Neural crest cell (in vitro differentiated cells): Measurements from ENCODE around the gene ANKRD55. TPM values are rescaled to one million over a fixed set of nuclear protein-coding genes. Genes with fewer than 3 reads are reported as not detected.

ENCODE experiments used
- DNase-seq: peaks from one replicate; pipeline ENCODE4 v3.0.0; 2021; ENCODE audit warnings: low read depth, mixed read lengths, low spot score
- H3K27ac Mint-ChIP-seq: one replicate; pipeline ENCODE4 v1.8.0; 2021; ENCODE audit warnings: mild to moderate bottlenecking, mixed read lengths; ENCODE audit not compliant: unreplicated experiment
- H3K27me3 Mint-ChIP-seq: 2 replicates; pipeline ENCODE4 v1.8.0; 2021; ENCODE audit warnings: low read depth, mild to moderate bottlenecking, mixed read lengths
- H3K36me3 Mint-ChIP-seq: 2 replicates; pipeline ENCODE4 v1.8.0; 2021; ENCODE audit warnings: low read depth, mild to moderate bottlenecking, mixed read lengths
- H3K4me1 Mint-ChIP-seq: 2 replicates; pipeline ENCODE4 v1.8.0; 2021; ENCODE audit warnings: mixed read lengths
- H3K4me3 Mint-ChIP-seq: one replicate; pipeline ENCODE4 v1.8.0; 2021; ENCODE audit warnings: mild to moderate bottlenecking, mixed read lengths
- H3K9me3 Mint-ChIP-seq: 2 replicates; pipeline ENCODE4 v1.8.0; 2021; ENCODE audit warnings: mixed read lengths
- CTCF ChIP-seq: fragments of 200-600 bp; sonication (generic); conservative IDR thresholded peaks from 2 replicates; pipeline ENCODE4 v1.5.0; 2021; ENCODE audit warnings: antibody characterized with exemption, mild to moderate bottlenecking
- total RNA-seq: library from RNA; stranded (reverse); gene quantifications from 2 replicates; pipeline ENCODE4 v1.2.1, GENCODE V29; 2021

ANKRD55 gene
- total RNA-seq, 1 donor from 2014 or later: 0.16 TPM

GRCh38 chr5:56059854-56060253 is 173.3 kb downstream of the ANKRD55 start:
- Mint-ChIP-seq H3K4me1 (peaks cover 11% of the 10 kb centered on the region), H3K9me3 (peaks cover 2% of the 10 kb centered on the region), H3K27ac (no peak overlapping the region), H3K36me3 (no peaks in the 10 kb centered on the region), H3K27me3 (no peaks in the 10 kb centered on the region), H3K4me3 (no peak overlapping the region)
- no peak for DNase-seq
- no peak for TF ChIP-seq CTCF

GRCh38 chr5:56056875-56057274 is 176.3 kb downstream of the ANKRD55 start:
- TF ChIP-seq CTCF: no peak
- no peak overlapping the region for H3K4me3 Mint-ChIP-seq
- H3K27me3 Mint-ChIP-seq: no peaks in the 10 kb centered on the region
- H3K36me3 Mint-ChIP-seq: peaks cover 5% of the 10 kb centered on the region
- no peak overlapping the region for H3K27ac Mint-ChIP-seq
- peaks cover 7% of the 10 kb centered on the region for H3K9me3 Mint-ChIP-seq
- DNase-seq: no peak
- peaks cover 11% of the 10 kb centered on the region for H3K4me1 Mint-ChIP-seq

DNA sequence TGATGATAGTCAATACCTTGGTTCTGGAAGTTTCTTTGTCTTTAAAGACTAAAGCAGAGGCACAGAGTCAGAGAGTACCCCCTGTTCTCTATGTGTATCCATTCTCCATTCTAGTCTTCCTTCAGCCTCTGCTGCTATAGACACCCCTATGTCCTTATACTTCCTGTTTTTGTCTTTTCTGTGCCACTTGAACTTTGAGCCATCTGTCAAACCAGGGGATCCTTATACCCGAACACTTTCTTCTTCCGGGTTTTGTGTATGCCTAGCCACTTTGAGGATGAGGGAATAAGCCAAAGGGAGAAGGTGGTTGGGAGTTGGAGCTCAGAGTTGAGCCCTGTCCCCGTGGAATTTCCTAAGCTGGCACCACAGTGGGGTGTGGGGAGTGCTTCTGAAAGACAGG is 177.3 kb downstream of the ANKRD55 start:
- Mint-ChIP-seq H3K36me3 (peaks cover 5% of the 10 kb centered on the region), H3K9me3 (peaks cover 7% of the 10 kb centered on the region), H3K27me3 (no peaks in the 10 kb centered on the region), H3K27ac (no peak overlapping the region), H3K4me3 (no peak overlapping the region), H3K4me1 (peaks cover 14% of the 10 kb centered on the region)
- TF ChIP-seq CTCF: no peak
- no peak for DNase-seq

DNA sequence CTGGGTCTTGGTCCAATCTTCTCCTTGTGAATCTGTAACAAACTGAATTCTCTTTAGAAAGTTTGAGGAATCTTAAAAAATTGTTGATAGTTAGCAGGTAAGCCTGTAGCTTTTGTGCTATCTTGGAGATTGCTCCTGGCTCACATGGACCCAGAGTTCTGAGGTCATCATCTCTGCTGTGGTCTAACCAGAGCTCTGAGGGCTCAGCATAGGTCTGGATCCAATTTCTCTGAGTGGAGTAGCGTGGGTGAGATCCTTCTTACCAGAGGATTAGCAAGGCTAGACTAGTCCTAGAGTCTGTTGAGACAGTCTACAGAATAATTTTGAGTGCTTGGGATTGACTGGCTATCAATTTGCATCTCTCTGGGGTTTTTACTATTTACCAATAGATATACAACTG is 177.8 kb downstream of the ANKRD55 start:
- H3K27me3 Mint-ChIP-seq: no peaks in the 10 kb centered on the region
- peaks cover 5% of the 10 kb centered on the region for H3K36me3 Mint-ChIP-seq
- H3K4me1 Mint-ChIP-seq: peaks cover 18% of the 10 kb centered on the region
- H3K4me3 Mint-ChIP-seq: no peak overlapping the region
- no peak for TF ChIP-seq CTCF
- H3K9me3 Mint-ChIP-seq: peaks cover 7% of the 10 kb centered on the region
- H3K27ac Mint-ChIP-seq: no peak overlapping the region
- DNase-seq: no peak

DNA sequence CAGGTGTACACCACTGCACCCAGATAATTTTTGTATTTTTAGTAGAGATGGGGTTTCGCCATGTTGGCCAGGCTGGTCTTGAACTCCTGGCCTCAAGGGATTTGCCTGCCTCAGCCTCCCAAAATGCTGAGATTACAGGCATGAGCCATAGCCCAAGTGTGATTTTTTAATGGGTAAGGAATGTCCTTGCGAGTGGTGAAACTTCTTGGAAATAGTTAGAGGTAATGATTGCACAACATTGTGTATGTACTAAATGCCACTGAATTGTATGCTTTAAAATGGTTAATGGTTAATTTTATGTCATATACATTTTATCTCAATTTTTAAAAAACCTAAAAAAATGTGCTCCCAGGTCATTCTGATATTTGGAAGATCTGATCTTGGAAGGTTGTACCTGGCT is 178.5 kb downstream of the ANKRD55 start:
- peaks cover 18% of the 10 kb centered on the region for H3K4me1 Mint-ChIP-seq
- no peak for TF ChIP-seq CTCF
- H3K9me3 Mint-ChIP-seq: peaks cover 7% of the 10 kb centered on the region
- no peaks in the 10 kb centered on the region for H3K27me3 Mint-ChIP-seq
- peaks cover 5% of the 10 kb centered on the region for H3K36me3 Mint-ChIP-seq
- H3K4me3 Mint-ChIP-seq: no peak overlapping the region
- no peak overlapping the region for H3K27ac Mint-ChIP-seq
- DNase-seq: no peak

DNA sequence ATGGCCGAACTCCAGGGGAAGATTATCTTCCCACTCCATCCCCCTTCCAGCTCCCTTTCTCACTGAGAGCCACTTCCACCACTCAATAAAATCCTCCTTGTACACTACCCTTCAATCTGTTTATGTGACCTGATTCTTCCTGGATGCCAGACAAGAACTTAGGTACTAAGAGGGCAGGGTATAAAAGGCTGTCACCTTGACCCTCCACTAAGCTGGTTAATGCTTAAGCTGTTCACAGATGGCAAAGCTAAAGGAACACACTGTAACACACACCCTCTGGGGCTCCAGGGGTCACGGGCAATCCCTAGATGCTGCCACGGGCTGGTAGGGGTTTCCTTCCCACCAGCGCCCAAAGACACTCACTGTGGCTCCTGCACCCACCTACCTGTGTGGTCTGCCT is 179.8 kb downstream of the ANKRD55 start:
- Mint-ChIP-seq H3K36me3 (peaks cover 5% of the 10 kb centered on the region), H3K4me1 (peaks cover 11% of the 10 kb centered on the region), H3K27me3 (no peaks in the 10 kb centered on the region), H3K27ac (no peak overlapping the region), H3K4me3 (no peak overlapping the region), H3K9me3 (peaks cover 10% of the 10 kb centered on the region)
- DNase-seq: no peak
- TF ChIP-seq CTCF: no peak
